ENCODE data around the gene RCOR1. TPM values are rescaled to one million over a fixed set of nuclear protein-coding genes. Genes with fewer than 3 reads are reported as not detected.
"Not testable (repeated sequence)": the region's sequence is repeated elsewhere in the genome, so short reads cannot be mapped to it uniquely, and the experiment has no call there.

The RCOR1 gene
- total and polyA plus RNA-seq, 4 donors = 13.7 to 19.1 (median 16.9) TPM

GRCh38 chr14:102764220-102764671, 171.8 kb downstream of the RCOR1 start:
- Histone ChIP-seq H3K4me1 (ENCODE audit: control insufficient read depth, insufficient read depth, low read length) (peaks cover 11% of the 10 kb centered on the region), H3K9me3 (ENCODE audit: control insufficient read depth, insufficient read depth, low read length) (no peaks in the 10 kb centered on the region), H3K36me3 (ENCODE audit: control insufficient read depth, insufficient read depth, low read length) (no peaks in the 10 kb centered on the region), H3K27me3 (ENCODE audit: control insufficient read depth, insufficient read depth, low read length) (no peaks in the 10 kb centered on the region), H3K4me3 (ENCODE audit: low read depth, low read length) (no peak overlapping the region), H3K27ac (ENCODE audit: low read depth, low read length) (no peak overlapping the region)
- no peak for DNase-seq (ENCODE audit: low read depth in 4 of 6, low spot score in 6 of 6)
- WGBS (ENCODE audit: insufficient coverage) = 74% methylated on average over 9 of the region's 11 CpGs

GRCh38 chr14:102765770-102766169, 173.3 kb downstream of the RCOR1 start:
- not testable (repeated sequence) for H3K9me3 ChIP-seq (ENCODE audit: control insufficient read depth, insufficient read depth, low read length); H3K4me1 ChIP-seq (ENCODE audit: control insufficient read depth, insufficient read depth, low read length); H3K36me3 ChIP-seq (ENCODE audit: control insufficient read depth, insufficient read depth, low read length); H3K27me3 ChIP-seq (ENCODE audit: control insufficient read depth, insufficient read depth, low read length); H3K4me3 ChIP-seq (ENCODE audit: low read depth, low read length); DNase-seq (ENCODE audit: low read depth in 4 of 6, low spot score in 6 of 6); H3K27ac ChIP-seq (ENCODE audit: low read depth, low read length)
- 99% methylated on average over 5 of the region's 8 CpGs for WGBS (ENCODE audit: insufficient coverage)

- WGBS (ENCODE audit: insufficient coverage) = 86% methylated on average over 18 of the region's 19 CpGs
- no peak overlapping the region for H3K4me3 ChIP-seq (ENCODE audit: low read depth, low read length)
- no peaks in the 10 kb centered on the region for H3K9me3 ChIP-seq (ENCODE audit: control insufficient read depth, insufficient read depth, low read length)
- no peaks in the 10 kb centered on the region for H3K4me1 ChIP-seq (ENCODE audit: control insufficient read depth, insufficient read depth, low read length)
- DNase-seq (ENCODE audit: low read depth in 4 of 6, low spot score in 6 of 6) = no peak
- H3K36me3 ChIP-seq (ENCODE audit: control insufficient read depth, insufficient read depth, low read length) = no peaks in the 10 kb centered on the region
- H3K27ac ChIP-seq (ENCODE audit: low read depth, low read length) = no peak overlapping the region
- H3K27me3 ChIP-seq (ENCODE audit: control insufficient read depth, insufficient read depth, low read length) = no peaks in the 10 kb centered on the region
Measured at GRCh38 chr14:102768223-102769048, 176.0 kb downstream of the RCOR1 start.

GRCh38 chr14:102769049-102769327, 176.5 kb downstream of the RCOR1 start:
- no peak overlapping the region for H3K27ac ChIP-seq (ENCODE audit: low read depth, low read length)
- H3K4me3 ChIP-seq (ENCODE audit: low read depth, low read length) = no peak overlapping the region
- H3K4me1 ChIP-seq (ENCODE audit: control insufficient read depth, insufficient read depth, low read length) = no peaks in the 10 kb centered on the region
- DNase-seq (ENCODE audit: low read depth in 4 of 6, low spot score in 6 of 6) = no peak
- H3K9me3 ChIP-seq (ENCODE audit: control insufficient read depth, insufficient read depth, low read length) = no peaks in the 10 kb centered on the region
- 95% methylated on average over 4 of the region's 4 CpGs for WGBS (ENCODE audit: insufficient coverage)
- no peaks in the 10 kb centered on the region for H3K27me3 ChIP-seq (ENCODE audit: control insufficient read depth, insufficient read depth, low read length)
- H3K36me3 ChIP-seq (ENCODE audit: control insufficient read depth, insufficient read depth, low read length) = no peaks in the 10 kb centered on the region

GRCh38 chr14:102770147-102771123, 178.0 kb downstream of the RCOR1 start:
- DNase-seq (ENCODE audit: low read depth in 4 of 6, low spot score in 6 of 6) = no peak
- no peaks in the 10 kb centered on the region for H3K9me3 ChIP-seq (ENCODE audit: control insufficient read depth, insufficient read depth, low read length)
- no peaks in the 10 kb centered on the region for H3K27me3 ChIP-seq (ENCODE audit: control insufficient read depth, insufficient read depth, low read length)
- H3K4me3 ChIP-seq (ENCODE audit: low read depth, low read length) = no peak overlapping the region
- no peak overlapping the region for H3K27ac ChIP-seq (ENCODE audit: low read depth, low read length)
- no peaks in the 10 kb centered on the region for H3K36me3 ChIP-seq (ENCODE audit: control insufficient read depth, insufficient read depth, low read length)
- WGBS (ENCODE audit: insufficient coverage) = 71% methylated on average over 18 of the region's 32 CpGs
- peaks cover 7% of the 10 kb centered on the region for H3K4me1 ChIP-seq (ENCODE audit: control insufficient read depth, insufficient read depth, low read length)

GRCh38 chr14:102771144-102771543, 178.7 kb downstream of the RCOR1 start:
- Histone ChIP-seq H3K4me1 (ENCODE audit: control insufficient read depth, insufficient read depth, low read length) (peaks cover 7% of the 10 kb centered on the region), H3K4me3 (ENCODE audit: low read depth, low read length) (no peak overlapping the region), H3K27me3 (ENCODE audit: control insufficient read depth, insufficient read depth, low read length) (no peaks in the 10 kb centered on the region), H3K27ac (ENCODE audit: low read depth, low read length) (no peak overlapping the region), H3K9me3 (ENCODE audit: control insufficient read depth, insufficient read depth, low read length) (no peaks in the 10 kb centered on the region), H3K36me3 (ENCODE audit: control insufficient read depth, insufficient read depth, low read length) (no peaks in the 10 kb centered on the region)
- 90% methylated on average over 9 of the region's 9 CpGs for WGBS (ENCODE audit: insufficient coverage)
- DNase-seq (ENCODE audit: low read depth in 4 of 6, low spot score in 6 of 6) = no peak

- Histone ChIP-seq H3K27me3 (ENCODE audit: control insufficient read depth, insufficient read depth, low read length) (no peaks in the 10 kb centered on the region), H3K4me3 (ENCODE audit: low read depth, low read length) (no peak overlapping the region), H3K36me3 (ENCODE audit: control insufficient read depth, insufficient read depth, low read length) (no peaks in the 10 kb centered on the region), H3K4me1 (ENCODE audit: control insufficient read depth, insufficient read depth, low read length) (peaks cover 7% of the 10 kb centered on the region), H3K27ac (ENCODE audit: low read depth, low read length) (no peak overlapping the region), H3K9me3 (ENCODE audit: control insufficient read depth, insufficient read depth, low read length) (no peaks in the 10 kb centered on the region)
- 72% methylated on average over 10 of the region's 22 CpGs for WGBS (ENCODE audit: insufficient coverage)
- no peak for DNase-seq (ENCODE audit: low read depth in 4 of 6, low spot score in 6 of 6)
Measured at GRCh38 chr14:102772781-102773570, 180.5 kb downstream of the RCOR1 start.

- WGBS (ENCODE audit: insufficient coverage) = 44% methylated on average over 5 of the region's 10 CpGs
- no peak overlapping the region for H3K4me3 ChIP-seq (ENCODE audit: low read depth, low read length)
- no peaks in the 10 kb centered on the region for H3K27me3 ChIP-seq (ENCODE audit: control insufficient read depth, insufficient read depth, low read length)
- no peak overlapping the region for H3K27ac ChIP-seq (ENCODE audit: low read depth, low read length)
- DNase-seq (ENCODE audit: low read depth in 4 of 6, low spot score in 6 of 6) = peak in 3 of 6 donors; percentile 67 to 93 (median 91)
- no peaks in the 10 kb centered on the region for H3K9me3 ChIP-seq (ENCODE audit: control insufficient read depth, insufficient read depth, low read length)
- peaks cover 7% of the 10 kb centered on the region for H3K4me1 ChIP-seq (ENCODE audit: control insufficient read depth, insufficient read depth, low read length)
- no peaks in the 10 kb centered on the region for H3K36me3 ChIP-seq (ENCODE audit: control insufficient read depth, insufficient read depth, low read length)
Measured at GRCh38 chr14:102774391-102775153, 182.1 kb downstream of the RCOR1 start.
